Adrenal gland (tissue), 12 donors: ENCODE measurements around the gene VSX1. TPM values are rescaled to one million over a fixed set of nuclear protein-coding genes. Genes with fewer than 3 reads are reported as not detected.
A peak's percentile ranks its signal among the peaks of the same experiment; 100 is the strongest.

ENCODE experiments used
- DNase-seq, 7 donors: peaks; one replicate each; pipeline ENCODE4 v3.0.0-alpha.2; 2019 to 2020
- H3K27ac ChIP-seq, 5 donors: fragments of 200-600 bp; sonication (generic) in 4 of 5; 1 replicate in 3 of 5; 2 replicates in 2 of 5; pipeline versions ENCODE4 v1.5.1 to v1.8.0; 2016 to 2020; ENCODE audit warnings: mild to moderate bottlenecking in 1 of 5
- H3K27me3 ChIP-seq: fragments of 200-600 bp; 2 replicates; pipeline ENCODE4 v1.8.0; 2021
- H3K36me3 ChIP-seq, 2 donors: fragments of 200-600 bp; replicated peaks in 1 of 2; 1 replicate in 1 of 2; 2 replicates in 1 of 2; pipeline versions ENCODE4 v1.5.1 to v1.8.0; 2018 to 2022
- H3K4me1 ChIP-seq, 2 donors: fragments of 200-600 bp; replicated peaks in 1 of 2; 1 replicate in 1 of 2; 2 replicates in 1 of 2; pipeline versions ENCODE4 v1.5.1 to v1.8.0; 2018 to 2021
- H3K4me3 ChIP-seq, 4 donors: fragments of 200-600 bp; sonication (generic) in 3 of 4; one replicate each; pipeline ENCODE4 v1.5.1; 2016 to 2018
- H3K9me3 ChIP-seq, 3 donors: fragments of 200-600 bp; sonication (generic) in 1 of 3; replicated peaks in 1 of 3; 1 replicate in 2 of 3; 2 replicates in 1 of 3; pipeline versions ENCODE4 v1.5.1 to v1.8.0; 2016 to 2021
- CTCF ChIP-seq, 6 experiments: fragments of 450-650 bp in 4 of 6; fragments of 200-600 bp in 2 of 6; sonication (generic) in 1 of 6; IDR thresholded peaks; 1 replicate in 5 of 6; 2 replicates in 1 of 6; pipeline versions ENCODE4 v1.5.1 to v1.8.0; 2016 to 2021; ENCODE audit warnings: antibody characterized with exemption in 6 of 6, mild to moderate bottlenecking in 2 of 6, moderate library complexity in 1 of 6
- POLR2A ChIP-seq, 2 donors: fragments of 450-650 bp; IDR thresholded peaks; one replicate each; pipeline ENCODE4 v1.6.1; 2017; ENCODE audit warnings: antibody characterized with exemption in 2 of 2, mild to moderate bottlenecking in 2 of 2, moderate library complexity in 1 of 2
- WGBS, 4 donors: extraction: QIAGEN DNeasy Blood & Tissue Kit in 2 of 4; methylation state at CpG; one replicate each; pipeline versions ENCODE4 v1.1.5 to v1.1.7; 2013 to 2017; 5-methylcytosine and 5-hydroxymethylcytosine counted together
- intact Hi-C, 2 donors: fragments of 100-400 bp; cut with DNase I; formaldehyde crosslinking; loops; one replicate each; pipeline versions ENCODE4 v1.14.1 to v1.15.0; 2022 to 2023
- polyA plus RNA-seq, 3 donors: library from polyadenylated mRNA; stranded (reverse); fragments of 200-250 nt in 2 of 3; fragments of 350-450 nt in 1 of 3; fragmentation: Illumina TruSeq in 1 of 3; extraction: RNeasy Lipid Tissue Mini Kit (QIAGEN cat#74804) in 1 of 3; gene quantifications; one replicate each; pipeline ENCODE4 v1.2.3, GENCODE V29; 2013 to 2014
- total RNA-seq, 9 donors: library from RNA; depleted of rRNA in 4 of 9; stranded (reverse); fragments of >200 nt in 4 of 9; fragments of 120-200 nt in 1 of 9; fragmentation: NEBNext Ultra II Directional in 1 of 9; extraction: Animal tissue kit (Norgen Biotek cat#: 25700) in 1 of 9; gene quantifications; one replicate each; pipeline versions ENCODE4 v1.1.0 to v1.2.4, GENCODE V29; 2013 to 2023
- donor health status: healthy with polysubstance abuse.
- donor health status: Bipolar disorder and iron deficiency.
- donor health status: DM: yes; HTN: yes; CAD: no.
- donor health status: DM: no; HTN: no; CAD: no.
- donor health status: DM: no; HTN: no; CAD: no.
- donor health status: DM: yes; HTN: yes; CAD: no.

The VSX1 gene
- total and polyA plus RNA-seq, 12 donors = 0.06 to 2.2 (median 0.52) TPM; not detected in 1

GRCh38 chr20:25043499-25044260 is 38.3 kb downstream of the VSX1 start:
- intact Hi-C loops = no loop called here
- Histone ChIP-seq H3K36me3 (peaks cover 0 to 16% of the 10 kb centered on the region in 2 donors), H3K9me3 (no peaks in the 10 kb centered on the region), H3K4me3 (no peak overlapping the region), H3K27me3 (no peaks in the 10 kb centered on the region), H3K27ac (peak overlapping the region in 2 of 5 donors; percentile 52 to 57), H3K4me1 (peaks cover 7 to 21% of the 10 kb centered on the region in 2 donors)
- DNase-seq = no peak
- WGBS, 4 donors = 85 to 97% (median 90%) methylated on average over 7 to 9 of the region's 9 CpGs
- no peak for TF ChIP-seq CTCF (IDR thresholded peaks at IDR 0.05)
- TF ChIP-seq POLR2A (IDR thresholded peaks at IDR 0.05) = no peak

DNA sequence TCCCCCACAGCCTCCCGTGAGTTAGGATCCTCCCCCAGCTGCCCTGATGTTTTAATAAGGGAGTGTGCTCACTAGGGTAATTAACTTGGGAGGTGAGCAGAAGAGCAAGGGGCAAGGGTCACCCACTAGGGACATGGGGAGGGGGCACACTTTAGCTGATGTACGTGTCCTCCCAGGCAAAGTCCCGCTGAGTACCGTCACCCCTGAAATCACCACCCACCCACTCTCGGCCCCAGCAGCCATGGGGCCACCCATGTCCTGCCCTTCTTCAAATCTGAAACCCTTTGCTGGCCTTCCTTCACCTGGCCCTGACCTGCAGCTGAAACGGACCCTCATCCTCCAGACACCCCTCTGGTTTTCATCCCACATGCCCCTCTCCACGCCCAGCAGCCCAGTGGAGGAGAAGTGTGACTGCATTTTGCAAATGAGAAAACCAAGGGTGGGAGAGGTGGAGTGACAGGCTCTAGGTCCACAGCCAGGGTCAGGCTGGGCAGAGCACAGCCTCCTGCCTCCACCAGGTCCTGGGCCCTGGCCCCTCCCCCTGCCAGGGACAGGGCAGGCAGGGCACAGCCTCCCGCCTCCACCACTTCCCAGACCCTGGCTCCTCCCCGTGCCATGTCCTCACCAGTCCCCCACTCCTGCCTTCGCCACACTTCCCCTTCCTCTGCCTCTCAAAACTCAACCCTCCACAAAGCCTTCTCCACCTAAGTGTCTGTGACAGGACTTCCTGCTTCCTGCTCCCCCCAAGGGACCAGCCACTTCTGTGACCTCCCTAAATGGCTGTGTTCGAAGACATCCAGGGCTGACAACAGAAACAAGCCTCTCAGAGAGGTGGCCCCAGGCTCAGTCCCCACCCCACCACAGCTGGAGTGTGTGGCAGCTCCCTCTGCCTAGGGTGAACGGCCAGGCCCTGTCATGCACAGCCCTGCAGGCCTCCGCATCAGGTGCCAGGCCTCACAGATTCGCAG is 39.1 kb downstream of the VSX1 start:
- peak; percentile 49 to 70 (median 61) for DNase-seq
- H3K27me3 ChIP-seq = no peaks in the 10 kb centered on the region
- H3K4me3 ChIP-seq = no peak overlapping the region
- 73 to 86% (median 81%) methylated on average over 9 to 14 of the region's 14 CpGs for WGBS, 4 donors
- H3K36me3 ChIP-seq = peaks cover 0 to 16% of the 10 kb centered on the region in 2 donors
- H3K4me1 ChIP-seq = peaks cover 11 to 29% of the 10 kb centered on the region in 2 donors
- H3K27ac ChIP-seq = peak overlapping the region in 2 of 5 donors; percentile 52 to 57
- intact Hi-C loops = no loop called here
- TF ChIP-seq CTCF (IDR thresholded peaks at IDR 0.05) = no peak
- no peak for TF ChIP-seq POLR2A (IDR thresholded peaks at IDR 0.05)
- no peaks in the 10 kb centered on the region for H3K9me3 ChIP-seq

DNA sequence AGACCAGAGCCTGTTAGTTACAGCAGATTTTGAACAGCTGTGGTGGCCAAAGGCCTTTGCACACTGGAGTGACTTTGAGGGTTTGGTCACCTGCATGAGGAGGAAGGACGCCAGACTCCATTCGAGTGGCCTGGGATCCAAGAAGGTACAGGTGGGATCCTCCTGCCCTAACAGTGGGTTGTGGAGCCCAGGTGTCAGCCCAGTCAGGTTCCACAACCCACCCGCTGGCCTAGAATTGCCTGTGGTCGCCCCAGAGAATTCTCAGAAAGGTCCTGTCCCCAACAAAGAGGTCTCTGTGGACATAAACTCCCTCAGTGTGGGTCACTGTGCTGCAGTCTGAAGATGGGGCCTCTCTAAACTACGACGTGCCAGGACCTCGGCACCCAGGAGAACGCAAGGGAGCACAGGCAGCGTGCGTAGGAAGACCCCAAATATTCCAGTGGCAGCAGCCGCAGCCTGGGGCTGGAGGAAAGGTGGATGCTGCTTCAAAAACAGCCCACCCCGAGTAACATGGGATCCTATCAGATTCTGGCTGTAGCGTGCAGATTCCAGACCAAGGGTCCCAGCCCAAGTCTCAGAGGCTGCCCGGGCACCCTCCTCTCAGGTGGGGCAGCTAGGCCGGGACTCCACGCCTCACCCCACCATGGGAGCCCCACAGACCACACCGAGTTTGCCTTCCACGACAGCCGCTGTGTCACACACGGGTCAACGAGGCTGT is 40.0 kb downstream of the VSX1 start:
- TF ChIP-seq CTCF (IDR thresholded peaks at IDR 0.05) (no peak), POLR2A (IDR thresholded peaks at IDR 0.05) (no peak)
- 90 to 98% (median 92%) methylated on average over 7 to 21 of the region's 21 CpGs for WGBS, 4 donors
- intact Hi-C loops = no loop called here
- Histone ChIP-seq H3K4me1 (peaks cover 14 to 37% of the 10 kb centered on the region in 2 donors), H3K27me3 (no peaks in the 10 kb centered on the region), H3K27ac (peak overlapping the region in 2 of 5 donors; percentile 5 to 57), H3K36me3 (peaks cover 0 to 8% of the 10 kb centered on the region in 2 donors), H3K4me3 (no peak overlapping the region), H3K9me3 (no peaks in the 10 kb centered on the region)
- no peak for DNase-seq
